Measurements from ENCODE around the gene TSSK2. TPM values are rescaled to one million over a fixed set of nuclear protein-coding genes. Genes with fewer than 3 reads are reported as not detected.

Gene TSSK2
- total RNA-seq, 1 donor from 2014 or later = not detected

DNA sequence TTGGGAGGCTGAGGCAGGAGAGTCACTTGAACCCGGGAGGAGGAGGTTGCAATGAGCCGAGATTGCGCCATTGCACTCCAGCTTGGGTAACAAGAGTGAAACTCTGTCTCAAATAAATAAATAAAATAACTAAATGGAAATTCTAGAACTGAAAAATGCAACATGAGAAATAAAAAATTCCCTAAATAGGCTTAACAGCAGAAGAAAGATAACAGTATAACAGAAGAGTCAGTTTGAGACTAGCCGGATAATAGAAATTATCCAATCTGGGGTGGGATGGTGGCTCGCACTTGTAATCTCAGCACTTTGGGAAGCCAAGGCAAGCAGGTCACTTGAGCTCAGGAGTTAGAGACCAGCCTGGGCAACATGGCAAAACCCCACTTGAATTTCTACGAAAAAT, 33.3 kb downstream of the TSSK2 start:
- Histone ChIP-seq H3K36me3 (no peaks in the 10 kb centered on the region), H3K9me3 (no peaks in the 10 kb centered on the region), H3K4me3 (no peak overlapping the region), H3K27me3 (no peaks in the 10 kb centered on the region), H3K27ac (no peak overlapping the region), H3K4me1 (peaks cover 6% of the 10 kb centered on the region)
- no peak for DNase-seq (ENCODE audit: extremely low spot score in 2 of 2)
- intact Hi-C loops (cut with DNase I) = no loop called here
- TF ChIP-seq POLR2AphosphoS5 (IDR thresholded peaks at IDR 0.05; ENCODE audit: insufficient read depth in 1 of 2, low read depth in 1 of 2) (no peak), POLR2A (IDR thresholded peaks at IDR 0.05) (no peak)
- TF ChIP-seq, protein P1, sequence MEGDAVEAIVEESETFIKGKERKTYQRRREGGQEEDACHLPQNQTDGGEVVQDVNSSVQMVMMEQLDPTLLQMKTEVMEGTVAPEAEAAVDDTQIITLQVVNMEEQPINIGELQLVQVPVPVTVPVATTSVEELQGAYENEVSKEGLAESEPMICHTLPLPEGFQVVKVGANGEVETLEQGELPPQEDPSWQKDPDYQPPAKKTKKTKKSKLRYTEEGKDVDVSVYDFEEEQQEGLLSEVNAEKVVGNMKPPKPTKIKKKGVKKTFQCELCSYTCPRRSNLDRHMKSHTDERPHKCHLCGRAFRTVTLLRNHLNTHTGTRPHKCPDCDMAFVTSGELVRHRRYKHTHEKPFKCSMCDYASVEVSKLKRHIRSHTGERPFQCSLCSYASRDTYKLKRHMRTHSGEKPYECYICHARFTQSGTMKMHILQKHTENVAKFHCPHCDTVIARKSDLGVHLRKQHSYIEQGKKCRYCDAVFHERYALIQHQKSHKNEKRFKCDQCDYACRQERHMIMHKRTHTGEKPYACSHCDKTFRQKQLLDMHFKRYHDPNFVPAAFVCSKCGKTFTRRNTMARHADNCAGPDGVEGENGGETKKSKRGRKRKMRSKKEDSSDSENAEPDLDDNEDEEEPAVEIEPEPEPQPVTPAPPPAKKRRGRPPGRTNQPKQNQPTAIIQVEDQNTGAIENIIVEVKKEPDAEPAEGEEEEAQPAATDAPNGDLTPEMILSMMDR (IDR thresholded peaks at IDR 0.05) = no peak

DNA sequence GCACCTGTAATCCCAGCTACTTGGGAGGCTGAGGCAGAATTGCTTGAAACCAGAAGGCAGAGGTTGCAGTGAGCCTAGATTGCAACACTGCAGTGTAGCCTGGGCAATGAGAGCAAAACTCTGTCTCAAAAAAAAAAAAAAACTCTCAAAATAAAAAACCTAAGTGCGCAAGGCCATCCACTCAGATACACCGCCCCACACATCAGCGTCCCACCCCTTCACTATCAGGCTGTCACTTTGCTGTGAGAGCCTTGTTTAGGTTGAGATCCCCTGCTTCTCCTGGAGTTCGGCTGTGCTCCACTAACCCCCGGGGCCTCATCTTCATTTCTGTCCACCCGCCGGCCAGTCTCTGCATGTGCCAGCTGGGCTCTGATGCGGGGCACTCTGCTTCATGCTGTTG, 35.3 kb downstream of the TSSK2 start:
- peaks cover 24% of the 10 kb centered on the region for H3K4me1 ChIP-seq
- H3K36me3 ChIP-seq = no peaks in the 10 kb centered on the region
- no peak for DNase-seq (ENCODE audit: extremely low spot score in 2 of 2)
- TF ChIP-seq POLR2A (IDR thresholded peaks at IDR 0.05) = no peak
- TF ChIP-seq, protein P1 (IDR thresholded peaks at IDR 0.05) = no peak
- no peak for TF ChIP-seq POLR2AphosphoS5 (IDR thresholded peaks at IDR 0.05; ENCODE audit: insufficient read depth in 1 of 2, low read depth in 1 of 2)
- H3K27me3 ChIP-seq = no peaks in the 10 kb centered on the region
- intact Hi-C loops (cut with DNase I) = no loop called here
- no peak overlapping the region for H3K4me3 ChIP-seq
- H3K9me3 ChIP-seq = no peaks in the 10 kb centered on the region
- no peak overlapping the region for H3K27ac ChIP-seq

DNA sequence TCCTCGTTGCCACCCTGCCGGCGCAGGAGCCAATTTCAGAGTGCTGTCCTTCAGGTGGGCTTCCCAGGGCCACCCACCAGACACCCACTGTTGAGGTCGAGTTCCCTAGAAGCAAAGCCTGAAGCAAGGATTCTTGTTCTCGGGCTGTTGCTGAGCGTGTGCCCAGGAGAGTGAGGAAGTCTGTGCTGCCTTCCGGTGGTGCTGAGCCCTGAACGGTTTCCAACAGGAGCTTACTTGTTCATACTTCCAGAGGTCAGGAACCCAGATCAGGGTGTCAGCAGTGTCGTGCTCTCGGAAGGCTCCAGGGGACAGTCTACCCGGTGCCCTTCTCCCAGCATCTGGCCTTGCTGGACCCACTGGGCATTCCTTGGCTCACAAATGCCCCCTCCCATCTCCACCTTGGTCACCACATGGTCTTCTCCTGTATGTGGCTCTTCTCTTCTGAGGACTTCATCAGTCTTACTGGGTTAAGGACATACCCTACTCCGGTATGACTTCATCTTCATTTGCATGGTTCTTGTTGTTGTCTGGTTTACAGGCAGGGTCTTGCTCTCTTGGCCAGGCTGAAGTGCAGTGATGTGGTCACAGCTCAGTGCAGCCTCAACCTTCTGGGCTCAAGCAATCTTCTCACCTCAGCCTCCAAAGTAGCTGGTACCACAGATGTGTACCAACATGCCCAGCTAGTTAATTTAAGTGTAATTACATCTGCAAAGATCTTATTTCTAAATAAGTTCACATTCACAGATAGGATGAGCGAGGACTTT, 36.2 kb downstream of the TSSK2 start:
- Histone ChIP-seq H3K9me3 (no peaks in the 10 kb centered on the region), H3K27ac (no peak overlapping the region), H3K4me3 (no peak overlapping the region), H3K36me3 (no peaks in the 10 kb centered on the region), H3K27me3 (no peaks in the 10 kb centered on the region), H3K4me1 (peaks cover 27% of the 10 kb centered on the region)
- TF ChIP-seq POLR2A (IDR thresholded peaks at IDR 0.05) = no peak
- TF ChIP-seq, protein P1 (IDR thresholded peaks at IDR 0.05) = no peak
- no peak for TF ChIP-seq POLR2AphosphoS5 (IDR thresholded peaks at IDR 0.05; ENCODE audit: insufficient read depth in 1 of 2, low read depth in 1 of 2)
- intact Hi-C loops (cut with DNase I) = no loop called here
- no peak for DNase-seq (ENCODE audit: extremely low spot score in 2 of 2)

DNA sequence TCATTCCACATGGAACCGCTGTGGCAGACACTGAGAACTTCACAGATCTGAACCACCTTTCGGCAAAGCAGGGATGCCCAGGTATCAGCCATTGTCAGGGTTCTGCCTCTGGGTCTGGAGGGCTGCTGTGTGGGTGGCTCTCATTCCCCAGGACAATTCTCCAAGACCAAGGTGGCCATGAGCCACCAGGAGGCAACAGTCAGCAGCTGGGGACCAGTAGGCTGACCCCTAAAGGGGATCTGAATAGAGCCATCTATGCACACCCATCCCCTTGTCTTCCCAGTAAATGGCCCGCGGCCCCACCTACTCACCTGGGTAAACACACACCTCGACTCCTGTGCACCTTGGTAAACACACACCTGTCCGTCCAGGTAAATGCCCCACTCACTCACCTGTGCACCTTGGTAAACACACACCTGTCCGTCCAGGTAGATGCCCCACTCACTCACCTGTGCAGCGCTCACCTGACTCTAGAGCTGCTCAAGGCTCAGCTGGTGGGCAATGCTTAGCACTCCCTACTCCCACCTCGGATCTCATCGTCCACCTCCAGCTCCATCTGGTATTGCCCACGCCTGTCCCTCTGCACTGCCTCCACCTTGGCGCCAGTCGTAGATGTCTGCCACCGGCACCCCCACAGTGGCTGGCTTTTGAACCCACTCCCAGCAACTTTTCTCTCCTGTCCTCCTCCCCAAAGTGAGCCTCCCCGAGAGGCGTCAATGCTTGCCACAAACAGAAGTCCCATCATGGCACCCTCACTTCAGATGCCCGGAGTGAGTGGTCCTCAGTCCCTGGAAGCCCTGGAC, 37.2 kb downstream of the TSSK2 start:
- peaks cover 37% of the 10 kb centered on the region for H3K4me1 ChIP-seq
- no peak overlapping the region for H3K4me3 ChIP-seq
- H3K36me3 ChIP-seq = no peaks in the 10 kb centered on the region
- H3K9me3 ChIP-seq = no peaks in the 10 kb centered on the region
- TF ChIP-seq POLR2AphosphoS5 (IDR thresholded peaks at IDR 0.05; ENCODE audit: insufficient read depth in 1 of 2, low read depth in 1 of 2) (no peak), POLR2A (IDR thresholded peaks at IDR 0.05) (no peak)
- TF ChIP-seq, protein P1 (IDR thresholded peaks at IDR 0.05) = no peak
- intact Hi-C loops (cut with DNase I) = no loop called here
- H3K27me3 ChIP-seq = no peaks in the 10 kb centered on the region
- DNase-seq (ENCODE audit: extremely low spot score in 2 of 2) = no peak
- H3K27ac ChIP-seq = no peak overlapping the region
